ENCODE data around the gene SP1. TPM values are rescaled to one million over a fixed set of nuclear protein-coding genes. Genes with fewer than 3 reads are reported as not detected.

The SP1 gene
- total RNA-seq, 1 experiment from 2014 or later: 76.8 TPM

DNA sequence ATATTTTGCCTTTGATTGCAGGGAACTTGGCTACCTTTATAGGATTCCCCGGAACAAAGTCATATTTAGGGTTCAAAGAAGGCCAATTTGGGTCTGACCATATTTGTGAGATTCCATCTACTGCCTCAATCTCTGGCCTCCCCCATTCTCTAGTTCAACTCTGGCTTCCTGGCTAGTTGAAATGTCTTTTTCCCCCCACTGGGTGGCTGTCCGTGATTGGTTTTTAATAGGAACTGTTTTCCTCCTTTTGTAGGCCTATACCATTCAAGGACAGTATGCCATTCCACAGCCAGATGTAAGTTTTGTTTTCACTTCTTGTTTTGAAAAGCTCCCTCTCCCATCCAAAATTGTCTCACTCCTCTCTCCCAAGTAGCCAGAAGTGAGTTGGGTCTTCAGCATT lies 85.7 kb downstream of the SP1 start:
- no peak overlapping the region for H2BK15ac ChIP-seq (ENCODE audit: low read depth, low read length)
- Mint-ChIP-seq H3K4me3 (no peak overlapping the region), H3K27ac (peak overlapping the region in 1 of 3 experiments; percentile 92; a peak in 2 of 7 replicates), H3K9me3 (no peaks in the 10 kb centered on the region), H3K4me1 (peaks cover 38 to 63% of the 10 kb centered on the region in 2 experiments), H3K27me3 (ENCODE audit: low read depth) (no peaks in the 10 kb centered on the region), H3K36me3 (ENCODE audit: insufficient read depth in 1 of 3, low read depth in 3 of 3) (peaks cover 77 to 99% (median 96%) of the 10 kb centered on the region in 3 experiments)
- no CpG with 5 or more reads among the region's 2 CpGs for WGBS (ENCODE audit: extremely low coverage, insufficient read length, low lambda C conversion rate)
- TF ChIP-seq, protein P1, sequence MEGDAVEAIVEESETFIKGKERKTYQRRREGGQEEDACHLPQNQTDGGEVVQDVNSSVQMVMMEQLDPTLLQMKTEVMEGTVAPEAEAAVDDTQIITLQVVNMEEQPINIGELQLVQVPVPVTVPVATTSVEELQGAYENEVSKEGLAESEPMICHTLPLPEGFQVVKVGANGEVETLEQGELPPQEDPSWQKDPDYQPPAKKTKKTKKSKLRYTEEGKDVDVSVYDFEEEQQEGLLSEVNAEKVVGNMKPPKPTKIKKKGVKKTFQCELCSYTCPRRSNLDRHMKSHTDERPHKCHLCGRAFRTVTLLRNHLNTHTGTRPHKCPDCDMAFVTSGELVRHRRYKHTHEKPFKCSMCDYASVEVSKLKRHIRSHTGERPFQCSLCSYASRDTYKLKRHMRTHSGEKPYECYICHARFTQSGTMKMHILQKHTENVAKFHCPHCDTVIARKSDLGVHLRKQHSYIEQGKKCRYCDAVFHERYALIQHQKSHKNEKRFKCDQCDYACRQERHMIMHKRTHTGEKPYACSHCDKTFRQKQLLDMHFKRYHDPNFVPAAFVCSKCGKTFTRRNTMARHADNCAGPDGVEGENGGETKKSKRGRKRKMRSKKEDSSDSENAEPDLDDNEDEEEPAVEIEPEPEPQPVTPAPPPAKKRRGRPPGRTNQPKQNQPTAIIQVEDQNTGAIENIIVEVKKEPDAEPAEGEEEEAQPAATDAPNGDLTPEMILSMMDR (conservative IDR thresholded peaks at IDR 0.05): 0 out of 3 replicates have a peak, but pooled peaks have one; percentile 17
- DNase-seq: no peak
- no peak overlapping the region for H3K14ac ChIP-seq (ENCODE audit: insufficient read depth, low read length)
- H2BK20ac ChIP-seq (ENCODE audit: low read depth, low read length, poor library complexity, severe bottlenecking): no peak overlapping the region
- H2AK5ac ChIP-seq (ENCODE audit: insufficient read length, low read length): no peak overlapping the region
- no peaks in the 10 kb centered on the region for H4K20me1 ChIP-seq (ENCODE audit: control insufficient read depth, insufficient read depth, insufficient read length)
- no peak overlapping the region for H3K4ac ChIP-seq (ENCODE audit: low read depth, low read length)
- no peak overlapping the region for H3K18ac ChIP-seq (ENCODE audit: insufficient read length, low read depth, low read length)
- no peak overlapping the region for H3T11ph ChIP-seq (ENCODE audit: low read length)
- no peak overlapping the region for H2BK5ac ChIP-seq (ENCODE audit: insufficient read length, low read length)
- H3K9ac ChIP-seq (ENCODE audit: extremely low read depth, insufficient read length, low read length): no peak overlapping the region
- H2BK120ac ChIP-seq (ENCODE audit: low read depth, low read length, poor library complexity, severe bottlenecking): no peak overlapping the region
- no peaks in the 10 kb centered on the region for H3K9me3 ChIP-seq (ENCODE audit: control insufficient read depth, low read depth, low read length)
- H3K79me1 ChIP-seq (ENCODE audit: insufficient read depth, low read depth, low read length, poor library complexity, severe bottlenecking): peaks cover 19% of the 10 kb centered on the region
- H4K8ac ChIP-seq (replicated peaks; ENCODE audit: insufficient read length, low read depth, low read length): no peak overlapping the region
- H3K4me1 ChIP-seq (ENCODE audit: insufficient read depth, low read length): no peaks in the 10 kb centered on the region
- no peak overlapping the region for H4K5ac ChIP-seq (ENCODE audit: insufficient read length, low read depth, low read length)
- peaks cover 3% of the 10 kb centered on the region for H3K79me2 ChIP-seq (ENCODE audit: insufficient read depth, low read length)
- no peak overlapping the region for H2BK12ac ChIP-seq (ENCODE audit: insufficient read length, low read depth, low read length)
- H3K27ac ChIP-seq (ENCODE audit: insufficient read length, low read depth, low read length): no peak overlapping the region
- no peak overlapping the region for H3K23ac ChIP-seq (ENCODE audit: insufficient read length, low read depth, low read length)
- H3K23me2 ChIP-seq (ENCODE audit: insufficient read length, low read depth, low read length, poor library complexity, severe bottlenecking): no peaks in the 10 kb centered on the region
- H3K4me2 ChIP-seq (ENCODE audit: insufficient read depth, insufficient read length, low read length): no peak overlapping the region
- no peak overlapping the region for H2AFZ ChIP-seq (ENCODE audit: low read length)
- H3K27me3 ChIP-seq (ENCODE audit: insufficient read depth, low read length): no peaks in the 10 kb centered on the region
- H3K56ac ChIP-seq (ENCODE audit: insufficient read length, low read depth, low read length): no peak overlapping the region
- no peak overlapping the region for H4K91ac ChIP-seq (ENCODE audit: insufficient read length, low read depth, low read length)

Other genes with a start within 250 kb of the SP1 start
- gene ZNF740, start 199.5 kb upstream of the SP1 start, total RNA-seq (2021): 41.2 and 47.2 TPM in 2 replicates
- gene CSAD, start 199.3 kb upstream of the SP1 start, total RNA-seq (2021): 7.4 and 7.7 TPM in 2 replicates
- gene ITGB7, start 172.9 kb upstream of the SP1 start, total RNA-seq (2021): 0.26 and 0.39 TPM in 2 replicates
- gene RARG, start 148.0 kb upstream of the SP1 start, total RNA-seq (2021): 42.6 and 43.7 TPM in 2 replicates
- 43.2 and 43.3 TPM in 2 replicates for gene ESPL1, start 111.9 kb upstream of the SP1 start, total RNA-seq (2021)
- 285 and 292 TPM in 2 replicates for gene PFDN5, start 84.6 kb upstream of the SP1 start, total RNA-seq (2021)
- 89.5 and 91.8 TPM in 2 replicates for gene MYG1, start 80.5 kb upstream of the SP1 start, total RNA-seq (2021)
- gene AAAS, start 58.6 kb upstream of the SP1 start, total RNA-seq (2021): 83.9 and 85.8 TPM in 2 replicates
- gene SP7, start 43.8 kb upstream of the SP1 start, total RNA-seq (2021): not detected in 2 replicates
- gene AMHR2, start 43.7 kb downstream of the SP1 start, total RNA-seq (2021): not detected in 2 replicates
- gene PRR13, start 61.6 kb downstream of the SP1 start, total RNA-seq (2021): 144 and 147 TPM in 2 replicates
- gene PCBP2, start 71.9 kb downstream of the SP1 start, total RNA-seq (2021): 1,184 and 1,207 TPM in 2 replicates
- 22.3 and 26.6 TPM in 2 replicates for gene MAP3K12, start 119.3 kb downstream of the SP1 start, total RNA-seq (2021)
- gene TARBP2, start 121.1 kb downstream of the SP1 start, total RNA-seq (2021): 79.2 and 80.1 TPM in 2 replicates
- not detected in 2 replicates for gene NPFF, start 127.3 kb downstream of the SP1 start, total RNA-seq (2021)
- gene ATF7, start 246.2 kb downstream of the SP1 start, total RNA-seq (2021): 17.7 and 18.4 TPM in 2 replicates

Measured in H9 (cell line).